ENCODE results near the gene RPTOR. TPM values are rescaled to one million over a fixed set of nuclear protein-coding genes. Genes with fewer than 3 reads are reported as not detected.

RPTOR gene
- total and polyA plus RNA-seq, 4 donors: 12.4 to 46.1 (median 29.7) TPM

DNA sequence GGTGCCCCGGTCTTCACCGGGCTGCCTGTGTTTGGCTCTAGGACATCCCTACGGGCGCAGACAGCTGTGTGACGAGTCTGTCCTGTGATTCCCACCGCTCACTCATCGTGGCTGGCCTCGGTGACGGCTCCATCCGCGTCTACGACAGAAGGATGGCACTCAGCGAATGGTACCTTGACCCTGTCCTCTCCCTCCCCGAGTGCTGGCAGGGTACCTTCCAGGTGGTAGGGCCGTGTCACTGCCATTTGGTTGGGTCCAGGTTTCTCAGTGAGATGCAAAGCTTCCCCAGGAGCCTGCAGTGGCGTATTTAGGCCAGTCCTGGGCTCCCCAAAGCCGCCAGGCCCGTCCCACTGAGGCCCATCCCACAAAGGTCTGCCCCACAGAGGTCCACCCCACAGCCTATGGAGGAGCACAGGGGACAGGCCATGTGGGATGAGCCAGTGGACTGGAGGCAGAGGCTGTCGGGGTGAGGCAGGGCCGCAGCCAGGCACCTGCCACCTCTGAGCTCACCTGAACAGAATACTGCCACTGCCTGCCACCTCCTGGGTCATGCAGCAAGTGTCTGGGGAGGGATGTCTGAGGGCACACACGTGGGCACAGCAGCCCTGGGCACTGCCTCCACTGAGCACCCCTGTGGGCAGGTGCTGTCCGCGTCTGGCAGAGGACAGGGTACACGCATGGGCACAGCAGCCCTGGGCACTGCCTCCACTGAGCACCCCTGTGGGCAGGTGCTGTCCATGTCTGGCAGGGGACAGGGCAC lies 415.6 kb downstream of the RPTOR start:
- TF ChIP-seq, protein P1, sequence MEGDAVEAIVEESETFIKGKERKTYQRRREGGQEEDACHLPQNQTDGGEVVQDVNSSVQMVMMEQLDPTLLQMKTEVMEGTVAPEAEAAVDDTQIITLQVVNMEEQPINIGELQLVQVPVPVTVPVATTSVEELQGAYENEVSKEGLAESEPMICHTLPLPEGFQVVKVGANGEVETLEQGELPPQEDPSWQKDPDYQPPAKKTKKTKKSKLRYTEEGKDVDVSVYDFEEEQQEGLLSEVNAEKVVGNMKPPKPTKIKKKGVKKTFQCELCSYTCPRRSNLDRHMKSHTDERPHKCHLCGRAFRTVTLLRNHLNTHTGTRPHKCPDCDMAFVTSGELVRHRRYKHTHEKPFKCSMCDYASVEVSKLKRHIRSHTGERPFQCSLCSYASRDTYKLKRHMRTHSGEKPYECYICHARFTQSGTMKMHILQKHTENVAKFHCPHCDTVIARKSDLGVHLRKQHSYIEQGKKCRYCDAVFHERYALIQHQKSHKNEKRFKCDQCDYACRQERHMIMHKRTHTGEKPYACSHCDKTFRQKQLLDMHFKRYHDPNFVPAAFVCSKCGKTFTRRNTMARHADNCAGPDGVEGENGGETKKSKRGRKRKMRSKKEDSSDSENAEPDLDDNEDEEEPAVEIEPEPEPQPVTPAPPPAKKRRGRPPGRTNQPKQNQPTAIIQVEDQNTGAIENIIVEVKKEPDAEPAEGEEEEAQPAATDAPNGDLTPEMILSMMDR (IDR thresholded peaks at IDR 0.05; ENCODE audit: control extremely low read depth, extremely low read depth): no peak
- ATAC-seq (ENCODE audit: insufficient read depth, low FRiP score) (no peak), DNase-seq (no peak)
- H3K4me3 ChIP-seq: no peak overlapping the region
- H3K27ac ChIP-seq (ENCODE audit: low read depth in 1 of 2, low read length in 1 of 2): peak overlapping the region; percentile 51 to 84
- WGBS, 2 donors: 87 to 94% methylated on average over 24 of the region's 24 CpGs
- peaks cover 0 to 25% (median 5%) of the 10 kb centered on the region in 5 donors for H3K4me1 ChIP-seq (ENCODE audit: control insufficient read depth in 5 of 5, insufficient read depth in 5 of 5, low read length in 5 of 5)
- peaks cover 0 to 3% (median 0%) of the 10 kb centered on the region in 4 donors for H3K9me3 ChIP-seq (ENCODE audit: control insufficient read depth in 4 of 4, insufficient read depth in 3 of 4, low read length in 3 of 4)
- H3K27me3 ChIP-seq (ENCODE audit: control insufficient read depth in 3 of 3, insufficient read depth in 3 of 3, low read length in 2 of 3): no peaks in the 10 kb centered on the region
- H3K9ac ChIP-seq (ENCODE audit: insufficient read depth in 1 of 2, low read length in 2 of 2): no peak overlapping the region
- peaks cover 0 to 34% (median under 1%) of the 10 kb centered on the region in 4 donors for H3K36me3 ChIP-seq (ENCODE audit: control insufficient read depth in 4 of 4, insufficient read depth in 4 of 4, low read length in 4 of 4)

DNA sequence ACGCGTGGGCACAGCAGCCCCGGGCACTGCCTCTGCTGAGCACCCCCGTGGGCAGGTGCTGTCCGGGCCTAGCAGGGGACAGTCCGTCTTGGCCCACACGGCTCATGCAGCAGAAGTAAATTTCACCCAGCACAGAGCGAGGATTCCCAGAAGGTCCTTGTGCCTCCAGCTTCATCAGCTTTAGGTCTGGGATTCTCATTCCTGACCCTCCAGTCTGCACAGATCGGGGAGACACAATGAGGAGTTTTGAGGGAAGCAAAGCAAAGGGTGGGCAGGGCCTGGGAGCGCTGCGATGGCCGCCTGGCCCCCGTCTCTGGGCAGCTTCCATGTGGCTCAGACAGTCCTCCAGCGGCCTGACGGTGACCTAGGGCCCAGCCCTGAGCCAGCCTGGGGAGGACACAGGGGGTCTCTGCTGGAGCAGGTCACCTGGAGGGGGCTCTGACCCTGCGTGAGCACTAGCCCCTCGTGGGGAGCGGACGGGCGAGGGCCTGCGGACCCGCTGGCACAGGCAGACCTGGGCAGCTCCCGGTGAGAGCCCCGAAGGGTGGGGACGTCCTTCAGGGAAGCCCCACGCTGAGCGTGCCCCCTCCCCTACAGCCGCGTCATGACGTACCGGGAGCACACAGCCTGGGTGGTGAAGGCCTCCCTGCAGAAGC lies 416.3 kb downstream of the RPTOR start:
- WGBS, 2 donors: 95 to 96% methylated on average over 28 to 31 of the region's 31 CpGs
- Histone ChIP-seq H3K27me3 (ENCODE audit: control insufficient read depth in 3 of 3, insufficient read depth in 3 of 3, low read length in 2 of 3) (no peaks in the 10 kb centered on the region), H3K9ac (ENCODE audit: insufficient read depth in 1 of 2, low read length in 2 of 2) (no peak overlapping the region), H3K27ac (ENCODE audit: low read depth in 1 of 2, low read length in 1 of 2) (peak overlapping the region; percentile 51 to 84), H3K36me3 (ENCODE audit: control insufficient read depth in 4 of 4, insufficient read depth in 4 of 4, low read length in 4 of 4) (peaks cover 0 to 40% (median 0%) of the 10 kb centered on the region in 4 donors), H3K4me3 (no peak overlapping the region), H3K4me1 (ENCODE audit: control insufficient read depth in 5 of 5, insufficient read depth in 5 of 5, low read length in 5 of 5) (peaks cover 0 to 25% (median 5%) of the 10 kb centered on the region in 5 donors), H3K9me3 (ENCODE audit: control insufficient read depth in 4 of 4, insufficient read depth in 3 of 4, low read length in 3 of 4) (peaks cover 0 to 3% (median 0%) of the 10 kb centered on the region in 4 donors)
- TF ChIP-seq, protein P1 (IDR thresholded peaks at IDR 0.05; ENCODE audit: control extremely low read depth, extremely low read depth): no peak
- DNase-seq (peak in 1 of 3 donors; percentile 11), ATAC-seq (ENCODE audit: insufficient read depth, low FRiP score) (no peak)

DNA sequence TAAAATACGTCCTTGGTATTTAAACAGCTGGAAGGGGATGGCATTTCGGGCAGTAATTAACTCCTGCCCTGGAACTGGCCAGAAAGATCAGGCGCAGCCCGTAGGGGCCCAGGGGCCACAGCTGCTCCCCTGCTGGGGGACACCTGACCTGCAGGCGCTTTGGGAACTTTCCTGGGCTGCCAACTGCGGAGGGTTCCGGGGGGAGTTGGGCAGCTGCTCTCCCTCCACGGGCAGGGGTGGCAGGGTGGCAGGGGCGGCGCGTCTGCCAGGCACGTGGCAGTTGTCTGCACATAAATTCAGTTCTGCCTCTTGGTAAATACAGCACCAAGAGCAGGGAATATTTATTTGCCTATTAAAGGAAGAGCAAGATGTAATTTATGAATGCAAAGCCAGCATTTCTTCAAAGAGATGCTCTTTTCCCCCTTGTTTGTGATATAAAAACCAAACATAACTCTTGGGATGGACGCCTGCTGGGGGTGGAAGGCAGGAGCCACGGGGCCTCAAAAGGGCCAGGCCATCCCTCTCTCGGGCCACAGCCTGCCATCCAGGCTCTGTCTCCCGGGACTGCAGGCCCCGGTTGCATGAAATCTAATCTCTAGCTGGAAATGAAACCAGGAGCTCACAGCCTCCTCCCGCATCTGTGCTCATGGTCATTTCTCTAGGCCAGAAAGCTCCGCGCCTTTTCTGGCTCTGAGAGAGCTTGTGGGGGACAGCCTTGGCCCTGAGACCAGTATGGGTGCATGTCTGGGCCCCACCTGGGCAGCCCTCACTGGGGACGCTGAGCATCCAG lies 417.1 kb downstream of the RPTOR start:
- Histone ChIP-seq H3K9me3 (ENCODE audit: control insufficient read depth in 4 of 4, insufficient read depth in 3 of 4, low read length in 3 of 4) (peaks cover 0 to 3% (median 0%) of the 10 kb centered on the region in 4 donors), H3K27ac (ENCODE audit: low read depth in 1 of 2, low read length in 1 of 2) (no peak overlapping the region), H3K4me1 (ENCODE audit: control insufficient read depth in 5 of 5, insufficient read depth in 5 of 5, low read length in 5 of 5) (peaks cover 0 to 25% (median 5%) of the 10 kb centered on the region in 5 donors), H3K27me3 (ENCODE audit: control insufficient read depth in 3 of 3, insufficient read depth in 3 of 3, low read length in 2 of 3) (no peaks in the 10 kb centered on the region), H3K36me3 (ENCODE audit: control insufficient read depth in 4 of 4, insufficient read depth in 4 of 4, low read length in 4 of 4) (peaks cover 0 to 40% (median 0%) of the 10 kb centered on the region in 4 donors), H3K9ac (ENCODE audit: insufficient read depth in 1 of 2, low read length in 2 of 2) (no peak overlapping the region), H3K4me3 (no peak overlapping the region)
- WGBS, 2 donors: 93 to 95% methylated on average over 21 of the region's 21 CpGs
- ATAC-seq (ENCODE audit: insufficient read depth, low FRiP score): no peak
- no peak for DNase-seq
- TF ChIP-seq, protein P1 (IDR thresholded peaks at IDR 0.05; ENCODE audit: control extremely low read depth, extremely low read depth): no peak

Data from lung (tissue), 12 donors.